ENCODE measurements around the gene ST3GAL4. TPM values are rescaled to one million over a fixed set of nuclear protein-coding genes. Genes with fewer than 3 reads are reported as not detected.
"Not testable (repeated sequence)": the region's sequence is repeated elsewhere in the genome, so short reads cannot be mapped to it uniquely, and the experiment has no call there.

Gene ST3GAL4
- total RNA-seq, 1 donor from 2014 or later = 14.7 TPM

DNA sequence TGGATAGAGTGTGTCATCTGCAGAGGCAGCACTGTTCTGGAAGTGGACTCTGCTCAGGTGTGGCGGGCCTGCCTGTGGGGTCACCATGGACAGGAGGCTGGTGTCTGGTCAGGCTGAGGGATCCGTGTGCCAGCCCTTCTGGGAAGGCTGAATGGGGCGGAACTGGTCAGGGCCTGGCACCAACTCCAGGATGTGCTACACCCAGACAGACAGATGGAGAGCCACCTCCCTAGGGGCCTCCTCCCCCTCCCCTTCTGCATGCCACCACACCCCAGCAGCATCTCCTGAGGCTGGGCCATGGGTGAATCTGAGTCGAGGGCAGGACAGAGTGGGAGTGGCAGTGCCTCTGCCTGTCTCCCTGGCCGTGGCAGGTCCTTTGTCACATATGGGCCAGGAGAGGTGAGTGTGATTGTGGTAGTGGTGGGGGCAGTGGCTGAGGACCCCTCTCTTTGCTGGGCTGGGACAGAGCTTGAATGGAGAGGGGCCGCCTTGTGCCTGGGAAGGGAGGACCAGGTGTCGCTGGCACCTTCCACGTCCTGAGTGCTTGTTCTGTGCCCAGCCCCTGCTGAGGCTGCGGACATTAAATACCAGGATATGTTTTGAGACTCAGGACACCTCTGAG lies 29.1 kb downstream of the ST3GAL4 start:
- DNase-seq (ENCODE audit: low read depth in 2 of 2) = no peak

DNA sequence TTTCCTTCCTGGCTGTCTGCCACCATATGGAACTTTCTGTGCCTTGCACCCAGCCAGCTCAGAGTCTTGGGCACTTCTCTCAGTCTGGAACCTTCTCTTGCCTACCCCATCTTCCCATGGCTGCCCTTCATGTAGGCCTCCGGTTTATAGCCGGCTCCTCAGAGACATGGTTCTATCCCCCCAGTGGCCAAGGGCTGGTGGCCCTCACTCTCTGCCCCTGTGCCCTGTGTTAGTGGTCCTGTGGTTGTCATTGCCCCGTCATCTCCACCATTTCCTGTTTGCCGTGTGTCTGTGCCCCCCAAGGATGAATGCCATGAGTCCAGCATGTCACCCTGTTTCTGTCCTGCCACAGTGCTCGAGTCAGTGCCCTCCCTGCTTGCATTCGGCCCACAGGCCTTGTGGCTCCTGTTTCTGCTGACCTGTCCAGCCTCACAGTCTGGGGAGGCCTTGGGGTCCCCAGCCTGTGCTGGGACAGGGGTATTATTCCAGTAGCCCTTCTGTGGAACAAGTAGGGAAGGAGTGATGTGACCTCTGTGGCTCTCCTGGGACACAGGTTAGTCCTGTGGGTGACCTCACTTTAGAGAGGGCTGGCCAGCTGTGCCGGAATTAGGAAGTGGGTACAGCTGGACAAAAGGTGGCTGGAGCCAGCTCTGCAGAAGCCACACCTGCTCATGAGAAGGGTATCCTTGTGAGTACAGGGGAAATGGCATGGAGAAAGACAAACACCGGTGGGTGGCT lies 30.7 kb downstream of the ST3GAL4 start:
- no peak for DNase-seq (ENCODE audit: low read depth in 2 of 2)

DNA sequence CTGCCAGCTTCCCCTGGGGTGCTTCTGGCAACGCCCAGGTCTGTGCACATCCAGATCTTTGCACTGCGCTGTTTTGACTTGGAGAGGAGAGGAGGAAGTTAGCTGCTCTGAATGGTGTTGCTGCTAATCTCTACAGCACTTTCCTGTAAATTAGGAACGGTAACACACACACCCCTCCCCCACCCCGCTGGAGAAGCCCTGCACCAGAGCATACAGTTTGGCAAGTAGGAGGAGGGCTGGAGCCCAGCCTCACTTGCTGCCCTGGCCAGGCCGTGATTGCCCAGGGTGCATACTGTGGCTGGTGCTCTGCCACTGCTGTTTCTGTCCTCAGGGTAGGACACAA lies 31.2 kb downstream of the ST3GAL4 start:
- DNase-seq (ENCODE audit: low read depth in 2 of 2) = not testable (repeated sequence)

DNA sequence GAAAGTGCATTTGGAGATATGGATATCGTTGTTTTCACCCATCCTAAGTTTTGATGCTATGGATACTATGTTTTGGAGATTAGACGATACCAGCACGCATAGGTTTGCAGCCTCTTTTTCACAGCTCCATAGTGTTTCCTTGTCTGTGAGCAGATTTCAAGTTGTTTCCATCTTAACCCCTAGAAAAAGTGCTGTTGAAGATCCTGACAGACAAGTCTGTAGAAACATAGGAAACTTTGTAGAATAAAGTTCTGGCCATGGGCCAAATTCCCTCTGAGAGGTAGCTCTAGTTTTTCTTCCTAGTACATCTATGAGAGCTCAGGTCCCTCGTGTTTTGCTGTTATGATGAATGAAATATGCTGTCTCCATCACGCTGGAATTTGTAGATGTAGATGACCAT lies 32.4 kb downstream of the ST3GAL4 start:
- DNase-seq (ENCODE audit: low read depth in 2 of 2) = no peak

- no peak for DNase-seq (ENCODE audit: low read depth in 2 of 2)
Observed at GRCh38 chr11:126390272-126390867, 34.9 kb downstream of the ST3GAL4 start.

- no peak for DNase-seq (ENCODE audit: low read depth in 2 of 2)
Observed at GRCh38 chr11:126391286-126391954, 35.9 kb downstream of the ST3GAL4 start.

GRCh38 chr11:126391970-126392632 lies 36.6 kb downstream of the ST3GAL4 start:
- peak in 1 of 2 donors; percentile 14 for DNase-seq (ENCODE audit: low read depth in 2 of 2)

GRCh38 chr11:126392633-126393013 lies 37.1 kb downstream of the ST3GAL4 start:
- DNase-seq (ENCODE audit: low read depth in 2 of 2) = no peak

DNA sequence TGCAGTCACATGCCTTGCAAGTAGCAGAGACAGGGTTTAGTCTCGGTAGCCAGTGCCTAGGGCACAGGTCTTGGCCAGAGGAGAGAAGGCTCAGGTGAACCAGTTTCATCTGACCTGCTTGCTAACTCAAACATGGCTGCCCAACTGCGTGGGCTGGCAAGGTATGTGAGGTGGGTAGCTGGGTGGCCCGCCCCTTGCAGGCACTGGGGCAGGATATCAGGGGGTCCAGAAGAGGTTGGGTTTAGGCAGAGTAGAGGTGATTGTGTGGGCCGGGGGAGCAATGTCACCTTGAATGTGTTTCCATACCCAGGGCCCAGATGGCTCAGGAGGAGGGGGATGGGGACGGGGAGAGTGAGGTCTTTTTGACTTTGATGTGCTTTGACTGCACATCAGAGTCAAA lies 37.7 kb downstream of the ST3GAL4 start:
- no peak for DNase-seq (ENCODE audit: low read depth in 2 of 2)

DNA sequence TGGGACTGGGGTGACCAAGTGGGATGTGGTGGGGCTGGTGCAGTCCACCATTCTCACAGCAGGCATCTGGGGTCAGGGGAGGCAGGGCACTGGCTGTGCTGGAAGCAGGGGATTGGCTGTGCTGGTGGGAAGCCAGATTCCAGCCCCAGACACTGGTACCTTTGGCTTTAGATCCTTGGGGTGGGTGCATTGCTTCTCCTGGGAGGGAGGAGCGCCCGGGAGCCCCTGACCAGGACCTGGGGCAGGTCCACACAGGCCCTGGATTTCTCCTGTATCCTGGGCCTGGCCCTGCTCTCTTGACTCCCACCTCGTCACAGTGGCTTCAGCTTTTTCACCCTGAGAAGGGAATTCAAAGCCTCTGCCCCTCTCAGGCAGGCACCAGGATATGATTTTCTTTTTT lies 38.5 kb downstream of the ST3GAL4 start:
- DNase-seq (ENCODE audit: low read depth in 2 of 2) = no peak

DNA sequence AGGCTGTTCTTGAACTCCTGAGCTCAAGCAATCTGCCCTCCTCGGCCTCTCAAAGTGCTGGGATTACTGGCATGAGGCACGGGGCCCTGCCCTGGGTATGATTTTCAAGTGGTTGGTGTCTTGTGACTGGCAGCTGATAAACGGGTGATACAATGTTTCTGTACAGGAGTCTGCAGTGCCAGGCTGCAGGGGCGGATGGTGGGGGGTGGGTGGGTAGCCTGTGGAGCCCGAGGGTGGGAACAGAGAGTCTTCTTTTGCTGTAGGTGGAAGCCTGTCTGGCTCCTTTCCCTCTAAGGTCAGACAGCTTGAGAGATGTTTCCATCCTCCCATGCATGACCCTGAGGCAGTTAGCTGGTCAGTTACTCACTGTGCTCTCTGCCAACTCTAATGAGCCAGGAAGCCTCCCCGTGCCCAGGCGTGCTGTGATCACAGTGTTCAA lies 39.2 kb downstream of the ST3GAL4 start:
- not testable (repeated sequence) for DNase-seq (ENCODE audit: low read depth in 2 of 2)

- DNase-seq (ENCODE audit: low read depth in 2 of 2) = not testable (repeated sequence)
Observed at GRCh38 chr11:126395784-126396183, 40.3 kb downstream of the ST3GAL4 start.

DNA sequence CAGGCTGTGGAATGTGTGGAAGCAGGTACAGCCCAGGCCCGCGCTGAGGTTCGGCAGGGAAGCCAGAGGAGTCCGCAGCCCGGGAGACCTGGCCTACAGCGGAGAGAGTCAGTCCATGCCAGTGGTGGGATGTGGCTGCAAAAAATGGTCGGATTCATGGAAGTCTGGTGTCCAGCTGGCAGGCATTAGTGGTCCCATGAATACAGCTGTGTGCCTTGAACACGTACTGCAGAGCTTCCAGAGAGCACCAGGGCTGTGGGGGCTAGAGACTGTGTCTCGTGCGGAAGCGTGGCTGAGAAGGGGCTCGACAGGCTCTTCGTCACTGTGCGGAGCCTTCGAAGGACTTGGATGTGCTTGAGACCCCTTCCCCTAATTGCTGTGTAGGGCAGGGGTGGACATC lies 40.8 kb downstream of the ST3GAL4 start:
- DNase-seq (ENCODE audit: low read depth in 2 of 2) = not testable (repeated sequence)

GRCh38 chr11:126396965-126397364 lies 41.5 kb downstream of the ST3GAL4 start:
- DNase-seq (ENCODE audit: low read depth in 2 of 2) = no peak

DNA sequence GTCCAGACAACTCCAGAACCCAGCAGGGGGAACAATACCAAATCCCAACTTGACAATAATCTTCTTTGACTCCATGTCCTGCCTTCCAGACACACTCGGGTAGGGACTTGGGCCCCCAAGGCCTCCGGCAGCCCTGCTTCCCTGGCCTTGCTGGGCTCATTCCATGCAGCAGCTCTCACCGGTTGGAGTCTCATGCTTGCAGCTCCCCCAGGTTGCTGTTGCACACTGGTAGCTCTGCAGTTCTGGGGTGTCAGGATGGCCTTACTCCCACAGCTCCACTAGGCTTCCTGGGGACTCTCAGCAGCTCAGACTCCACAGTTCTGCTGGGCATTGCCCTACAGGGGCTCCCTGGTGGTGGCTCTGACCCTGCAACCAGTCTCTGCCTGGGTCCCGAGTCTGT lies 42.8 kb downstream of the ST3GAL4 start:
- DNase-seq (ENCODE audit: low read depth in 2 of 2) = no peak

- no peak for DNase-seq (ENCODE audit: low read depth in 2 of 2)
Observed at GRCh38 chr11:126398721-126399120, 43.2 kb downstream of the ST3GAL4 start.

DNA sequence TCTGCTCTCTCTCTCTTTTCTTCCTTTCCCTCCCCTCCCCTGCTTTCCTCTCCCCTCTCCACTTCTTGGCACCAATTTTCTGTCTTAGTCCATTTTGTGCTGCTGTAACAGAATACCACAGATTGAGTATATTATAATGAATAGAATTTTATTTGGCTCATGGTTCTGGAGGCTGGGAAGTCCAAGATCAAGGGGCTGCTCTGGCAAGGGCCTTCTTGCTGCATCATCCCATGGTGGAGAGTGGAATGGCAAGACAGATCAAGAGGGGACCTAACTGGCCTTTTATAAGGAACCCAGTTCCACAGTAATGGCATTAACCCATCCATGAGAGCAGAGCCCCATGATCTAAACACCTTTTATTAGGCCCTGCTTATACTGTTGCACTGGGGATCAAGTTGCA lies 44.5 kb downstream of the ST3GAL4 start:
- no peak for DNase-seq (ENCODE audit: low read depth in 2 of 2)

- DNase-seq (ENCODE audit: low read depth in 2 of 2) = no peak
Observed at GRCh38 chr11:126400479-126400878, 45.0 kb downstream of the ST3GAL4 start.

DNA sequence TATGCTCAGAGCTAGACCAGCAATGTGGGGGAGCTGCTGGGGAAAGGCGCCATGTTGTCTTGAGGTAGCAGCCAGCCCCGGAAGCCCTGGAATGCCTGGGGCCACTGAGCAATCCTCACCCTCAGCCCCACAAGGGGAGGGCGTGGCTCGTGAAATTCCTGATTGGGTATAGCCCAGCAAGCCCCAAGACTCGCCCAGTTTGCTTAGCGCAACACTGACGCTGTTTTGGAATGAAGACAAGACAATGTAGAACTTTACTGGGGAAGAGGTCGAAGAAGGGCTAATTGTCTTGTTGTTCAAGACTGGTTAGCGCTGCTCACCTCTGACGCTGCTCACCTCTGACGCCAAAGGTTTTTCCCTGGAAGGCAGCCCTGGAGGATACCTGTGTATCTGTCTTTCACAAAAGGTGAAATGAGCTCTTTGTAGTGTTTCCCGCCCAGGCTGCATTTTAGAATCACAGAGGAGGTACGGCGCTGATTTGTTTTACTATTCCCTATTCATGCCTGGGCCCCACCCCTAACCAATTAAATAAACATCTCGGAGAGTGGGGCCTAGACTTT lies 47.6 kb downstream of the ST3GAL4 start:
- no peak for DNase-seq (ENCODE audit: low read depth in 2 of 2)

DNA sequence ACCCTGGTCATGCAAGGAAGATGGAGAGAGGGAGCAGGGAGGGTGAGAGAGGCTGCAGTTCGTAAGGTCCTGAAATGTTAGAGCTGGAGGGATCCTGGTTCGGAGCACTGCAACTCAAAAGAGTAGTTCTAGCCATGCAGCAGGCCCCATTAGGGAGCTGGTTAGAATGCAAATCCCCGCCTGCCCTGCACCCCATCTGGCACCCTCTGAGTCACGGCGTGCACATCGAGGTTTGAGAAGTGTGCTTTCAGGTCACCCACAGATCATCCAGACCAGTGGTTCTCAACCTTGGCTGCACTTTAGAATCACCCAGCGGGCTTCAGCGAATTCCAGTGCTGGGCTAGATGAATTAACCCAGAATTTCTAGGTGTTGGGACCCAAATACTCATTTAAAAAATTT lies 48.2 kb downstream of the ST3GAL4 start:
- no peak for DNase-seq (ENCODE audit: low read depth in 2 of 2)

- DNase-seq (ENCODE audit: low read depth in 2 of 2) = no peak
Observed at GRCh38 chr11:126404367-126404766, 48.9 kb downstream of the ST3GAL4 start.

- no peak for DNase-seq (ENCODE audit: low read depth in 2 of 2)
Observed at GRCh38 chr11:126405374-126405773, 49.9 kb downstream of the ST3GAL4 start.
